GM12878 (cell line): ENCODE results near the gene FOXO3.

Experiments used
- GABPA ChIP-seq: IDR thresholded peaks from 2 replicates; pipeline ENCODE4 v1.6.1; 2014; ENCODE audit warnings: antibody characterized with exemption, low read depth, mild to moderate bottlenecking, inconsistent platforms
- SMC3 ChIP-seq: IDR thresholded peaks from 2 replicates; pipeline ENCODE4 v1.6.1; 2011; ENCODE audit warnings: low read length, improper control_type of control experiment, borderline replicate concordance
- ZNF274 ChIP-seq: IDR thresholded peaks from one replicate; pipeline ENCODE4 v1.8.0; 2011; ENCODE audit not compliant: insufficient read length, insufficient read depth

- TF ChIP-seq SMC3 (no peak), GABPA (no peak), ZNF274 (no peak)
Measured at GRCh38 chr6:108666656-108667260, 106.0 kb downstream of the FOXO3 start.
